Measurements from ENCODE around the gene ARID2. TPM values are rescaled to one million over a fixed set of nuclear protein-coding genes. Genes with fewer than 3 reads are reported as not detected.

ARID2 gene
- total and polyA plus RNA-seq, 10 of the 15 experiments (the other 5 are each of a cell fraction or from before 2014, with no cell fraction given): 9.2 to 29.8 (median 20.3) TPM

GRCh38 chr12:45933504-45933903, 204.0 kb downstream of the ARID2 start:
- no peak overlapping the region for H3K4me2 ChIP-seq (ENCODE audit: control insufficient read depth, insufficient read depth)
- DNase-seq (ENCODE audit: low read depth, low spot score) (no peak), FAIRE-seq (no peak), ATAC-seq (no peak)
- peaks cover 0 to 18% of the 10 kb centered on the region in 2 experiments; a peak in 2 of 4 replicates for H3K36me3 ChIP-seq (ENCODE audit: control insufficient read depth in 2 of 2, insufficient read depth in 2 of 2, low read length in 1 of 2)
- H3K27ac ChIP-seq (ENCODE audit: control insufficient read depth, insufficient read depth): no peak overlapping the region
- POLR2A ChIA-PET: interaction anchor here (1.1 kb wide), 1 partner anchor 9 kb away, joined by 3 read pairs; no protein-coding TSS in a partner anchor
- no peaks in the 10 kb centered on the region for H3K79me2 ChIP-seq (ENCODE audit: control insufficient read depth, insufficient read depth, low read length)
- in situ Hi-C loops (cut with MboI) (no loop called here), intact Hi-C loops (cut with micrococcal nuclease; ENCODE audit: unreplicated experiment) (no loop called here)
- no peaks in the 10 kb centered on the region for H4K20me1 ChIP-seq (ENCODE audit: control insufficient read depth, insufficient read depth)
- WGBS (ENCODE audit: insufficient coverage, insufficient replicate concordance, low lambda C conversion rate, missing lambda C conversion rate): 55% methylated on average over 2 of the region's 2 CpGs
- CTCF ChIA-PET: interaction anchor here (0.8 to 1.7 kb wide), 5 partner anchors 11 to 390 kb away, joined by 3 to 6 read pairs (median 3); no protein-coding TSS in a partner anchor
- H3K4me1 ChIP-seq (ENCODE audit: control insufficient read depth, insufficient read depth, low read length): no peaks in the 10 kb centered on the region
- H3K9ac ChIP-seq (ENCODE audit: control insufficient read depth, insufficient read depth, low read length): no peak overlapping the region
- BruUV-seq (replicated peaks): no TSS peak
- TF ChIP-seq PML (IDR thresholded peaks at IDR 0.05; ENCODE audit: low read length) (no peak), SREBF2 (IDR thresholded peaks at IDR 0.05; ENCODE audit: low read length) (no peak), CUX1 (IDR thresholded peaks at IDR 0.05; ENCODE audit: insufficient replicate concordance, low read depth, low read length) (no peak), NRF1 (conservative IDR thresholded peaks at IDR 0.05; ENCODE audit: low read depth, low read length) (no peak), SUZ12 (IDR thresholded peaks at IDR 0.05; ENCODE audit: unreplicated experiment) (no peak), TBL1XR1 (IDR thresholded peaks at IDR 0.05; ENCODE audit: low read depth, low read length) (no peak), IKZF1 (conservative IDR thresholded peaks at IDR 0.05) (no peak)
- H2AFZ ChIP-seq (ENCODE audit: control insufficient read depth, low read depth, low read length): no peak overlapping the region
- H3K9me3 ChIP-seq (replicated peaks; ENCODE audit: control insufficient read depth, insufficient read depth, low read length): no peaks in the 10 kb centered on the region
- RAD21 ChIA-PET (ENCODE audit: unreplicated experiment): interaction anchor here (1.5 kb wide), 1 partner anchor 390 kb away, joined by 5 read pairs; no protein-coding TSS in a partner anchor
- no peak overlapping the region for H3K4me3 ChIP-seq
- H3K27me3 ChIP-seq (replicated peaks in 1 of 2; ENCODE audit: control insufficient read depth in 2 of 2, insufficient read depth in 2 of 2, low read length in 1 of 2): no peaks in the 10 kb centered on the region
- SMC1A ChIA-PET (ENCODE audit: uncharacterized antibody, unreplicated experiment): interaction anchor here (0.9 to 1.4 kb wide), 5 partner anchors 14 to 118 kb away, joined by 3 to 6 read pairs (median 4); no protein-coding TSS in a partner anchor
